Lower leg skin (tissue), 4 donors: ENCODE measurements around the gene EIF4B. TPM values are rescaled to one million over a fixed set of nuclear protein-coding genes. Genes with fewer than 3 reads are reported as not detected.

Experiments used
- DNase-seq, 2 donors: peaks; one replicate each; pipeline ENCODE4 v3.0.0-alpha.2; 2019; ENCODE audit warnings: low spot score in 2 of 2
- H3K4me3 ChIP-seq: fragments of 200-600 bp; sonication (generic); 2 replicates; pipeline ENCODE4 v1.5.1; 2017; ENCODE audit warnings: mild to moderate bottlenecking, low read depth; ENCODE audit not compliant: poor library complexity, severe bottlenecking
- POLR2A ChIP-seq, 2 donors: fragments of 450-650 bp; IDR thresholded peaks; one replicate each; pipeline ENCODE4 v1.6.1; 2016 to 2017; ENCODE audit warnings: antibody characterized with exemption in 2 of 2, mild to moderate bottlenecking in 1 of 2, moderate library complexity in 1 of 2
- WGBS, 2 donors: methylation state at CpG; one replicate each; pipeline ENCODE4 v1.1.5; 2018; 5-methylcytosine and 5-hydroxymethylcytosine counted together
- intact Hi-C: fragments of 100-400 bp; cut with DNase I; formaldehyde crosslinking; loops from one replicate; pipeline ENCODE4 v1.15.0; 2023; ENCODE audit warnings: low total_unique reads
- total RNA-seq, 4 donors: library from RNA; depleted of rRNA; stranded (reverse); fragments of >200 nt; gene quantifications; one replicate each; pipeline ENCODE4 v1.1.0, GENCODE V29; 2016
- TF ChIP-seq, protein P1 (sequence below), 3 donors: fragments of 450-650 bp; IDR thresholded peaks; one replicate each; pipeline ENCODE4 v1.5.1; 2016; ENCODE audit warnings: antibody characterized with exemption in 3 of 3, mild to moderate bottlenecking in 3 of 3, moderate library complexity in 2 of 3

EIF4B gene
- total RNA-seq, 4 donors from 2014 or later = 499 to 623 (median 546) TPM

- H3K4me3 ChIP-seq = peak overlapping the region; percentile 48
- TF ChIP-seq POLR2A (IDR thresholded peaks at IDR 0.05) = no peak
- TF ChIP-seq, protein P1, sequence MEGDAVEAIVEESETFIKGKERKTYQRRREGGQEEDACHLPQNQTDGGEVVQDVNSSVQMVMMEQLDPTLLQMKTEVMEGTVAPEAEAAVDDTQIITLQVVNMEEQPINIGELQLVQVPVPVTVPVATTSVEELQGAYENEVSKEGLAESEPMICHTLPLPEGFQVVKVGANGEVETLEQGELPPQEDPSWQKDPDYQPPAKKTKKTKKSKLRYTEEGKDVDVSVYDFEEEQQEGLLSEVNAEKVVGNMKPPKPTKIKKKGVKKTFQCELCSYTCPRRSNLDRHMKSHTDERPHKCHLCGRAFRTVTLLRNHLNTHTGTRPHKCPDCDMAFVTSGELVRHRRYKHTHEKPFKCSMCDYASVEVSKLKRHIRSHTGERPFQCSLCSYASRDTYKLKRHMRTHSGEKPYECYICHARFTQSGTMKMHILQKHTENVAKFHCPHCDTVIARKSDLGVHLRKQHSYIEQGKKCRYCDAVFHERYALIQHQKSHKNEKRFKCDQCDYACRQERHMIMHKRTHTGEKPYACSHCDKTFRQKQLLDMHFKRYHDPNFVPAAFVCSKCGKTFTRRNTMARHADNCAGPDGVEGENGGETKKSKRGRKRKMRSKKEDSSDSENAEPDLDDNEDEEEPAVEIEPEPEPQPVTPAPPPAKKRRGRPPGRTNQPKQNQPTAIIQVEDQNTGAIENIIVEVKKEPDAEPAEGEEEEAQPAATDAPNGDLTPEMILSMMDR (IDR thresholded peaks at IDR 0.05) = no peak
- intact Hi-C loops = no loop called here
- DNase-seq = no peak
- WGBS, 2 donors = 74 to 77% methylated on average over 2 of the region's 2 CpGs
These were observed 44.3 kb downstream of the EIF4B start for GRCh38 chr12:53050426-53051057.

GRCh38 chr12:53051058-53051880 is 45.0 kb downstream of the EIF4B start:
- TF ChIP-seq, protein P1 (IDR thresholded peaks at IDR 0.05) = peak in 1 of 3 donors; percentile 46
- peak in 1 of 2 donors; percentile 46 for TF ChIP-seq POLR2A (IDR thresholded peaks at IDR 0.05)
- 44 to 49% methylated on average over 11 of the region's 11 CpGs for WGBS, 2 donors
- H3K4me3 ChIP-seq = no peak overlapping the region
- intact Hi-C loops = no loop called here
- DNase-seq = peak; percentile 91 to 97

- DNase-seq = peak in 1 of 2 donors; percentile 86
- intact Hi-C loops = no loop called here
- H3K4me3 ChIP-seq = no peak overlapping the region
- no peak for TF ChIP-seq POLR2A (IDR thresholded peaks at IDR 0.05)
- TF ChIP-seq, protein P1 (IDR thresholded peaks at IDR 0.05) = no peak
- WGBS, 2 donors = 35 to 53% methylated on average over 7 of the region's 7 CpGs
These were observed 45.7 kb downstream of the EIF4B start for GRCh38 chr12:53051881-53052412.

DNA sequence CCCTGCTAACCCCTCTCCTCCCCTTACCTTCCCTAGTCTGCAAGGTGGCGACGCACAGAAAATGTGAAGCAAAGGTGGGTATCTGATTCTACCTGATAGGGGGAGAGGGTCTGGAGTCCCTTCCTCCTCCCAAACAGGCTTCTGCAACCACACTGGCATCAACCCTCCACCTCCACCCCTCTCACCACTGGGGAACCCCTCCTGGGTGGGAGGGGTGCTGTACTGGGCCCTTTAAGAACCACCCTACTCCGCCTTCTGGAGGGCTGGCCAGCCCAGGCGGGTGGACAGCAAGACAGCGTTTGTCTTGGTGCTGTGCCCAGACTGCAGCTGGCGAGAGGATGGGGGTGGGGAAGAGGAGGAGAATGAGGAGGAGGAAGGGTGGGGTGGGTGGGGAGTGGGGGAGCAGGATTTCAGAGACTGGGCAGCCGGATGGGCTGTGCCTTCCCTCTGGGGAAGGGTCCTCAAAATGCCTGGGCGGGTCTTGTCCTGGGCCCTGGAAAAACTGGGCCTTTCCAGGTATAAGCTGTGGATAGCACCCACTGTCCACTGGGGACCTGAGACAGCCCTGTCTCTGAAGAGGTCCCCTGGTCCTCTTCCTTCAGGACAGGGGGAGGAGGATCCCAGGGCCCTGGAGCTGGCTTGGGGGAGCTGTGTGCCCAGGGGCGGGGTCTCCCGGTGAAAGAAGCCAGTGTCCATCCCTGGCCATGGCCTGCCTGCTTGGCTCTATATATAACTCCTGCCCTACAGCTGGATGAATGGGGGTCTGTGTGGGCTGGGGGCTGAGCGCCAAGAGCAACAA is 46.4 kb downstream of the EIF4B start:
- DNase-seq = peak; percentile 82 to 97
- intact Hi-C loops = no loop called here
- no peak overlapping the region for H3K4me3 ChIP-seq
- TF ChIP-seq, protein P1 (IDR thresholded peaks at IDR 0.05) = no peak
- no peak for TF ChIP-seq POLR2A (IDR thresholded peaks at IDR 0.05)
- 43 to 48% methylated on average over 11 of the region's 11 CpGs for WGBS, 2 donors

DNA sequence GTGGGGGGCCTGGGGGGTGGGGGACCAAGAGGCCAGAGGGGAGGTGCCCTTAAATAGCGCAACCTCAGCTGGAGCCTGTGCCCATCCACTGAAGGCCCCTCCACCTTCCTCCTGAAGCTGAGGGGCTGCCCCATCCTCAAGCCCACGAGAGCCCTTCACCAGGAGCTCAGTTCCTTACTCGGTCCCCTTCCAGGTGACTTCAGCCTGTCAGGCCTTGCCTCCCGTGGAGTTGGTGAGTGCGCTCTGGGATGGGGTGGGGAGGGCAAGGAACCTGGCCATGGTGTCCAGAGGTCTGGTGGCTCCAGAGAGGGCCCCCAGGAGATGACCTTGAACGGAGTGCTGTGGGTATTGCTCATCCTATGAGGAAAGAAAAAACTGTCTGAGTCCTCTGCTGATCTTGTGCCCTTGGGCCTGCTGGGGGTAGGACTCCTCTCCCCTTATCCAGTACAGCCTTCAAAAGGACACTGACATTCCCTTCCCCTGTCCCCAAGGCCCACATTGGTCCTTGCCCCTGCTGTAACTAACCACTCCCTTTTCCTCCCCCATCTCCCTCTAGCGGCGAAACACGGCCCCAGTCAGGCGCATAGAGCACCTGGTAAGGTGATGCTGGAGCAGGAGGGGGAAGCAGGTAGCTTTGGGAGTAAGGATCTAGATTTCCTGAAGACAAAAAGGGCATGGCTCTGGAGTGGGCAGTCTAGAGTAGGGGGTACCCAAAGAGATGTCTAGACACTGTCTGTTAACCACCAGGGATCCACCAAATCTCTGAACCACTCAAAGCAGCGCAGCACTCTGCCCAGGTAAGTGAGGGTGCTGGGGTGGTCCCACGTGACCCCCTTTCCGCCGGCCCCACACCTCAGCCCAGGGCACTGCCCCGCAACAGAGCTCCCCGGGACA is 47.2 kb downstream of the EIF4B start:
- peak overlapping the region; percentile 29 for H3K4me3 ChIP-seq
- 32 to 39% methylated on average over 14 to 16 of the region's 16 CpGs for WGBS, 2 donors
- TF ChIP-seq, protein P1 (IDR thresholded peaks at IDR 0.05) = no peak
- TF ChIP-seq POLR2A (IDR thresholded peaks at IDR 0.05) = no peak
- intact Hi-C loops = no loop called here
- DNase-seq = peak in 1 of 2 donors; percentile 93
